ENCODE results near the gene TSPAN9. TPM values are rescaled to one million over a fixed set of nuclear protein-coding genes. Genes with fewer than 3 reads are reported as not detected.

The TSPAN9 gene
- total RNA-seq, 1 donor from 2014 or later = 5.0 TPM

DNA sequence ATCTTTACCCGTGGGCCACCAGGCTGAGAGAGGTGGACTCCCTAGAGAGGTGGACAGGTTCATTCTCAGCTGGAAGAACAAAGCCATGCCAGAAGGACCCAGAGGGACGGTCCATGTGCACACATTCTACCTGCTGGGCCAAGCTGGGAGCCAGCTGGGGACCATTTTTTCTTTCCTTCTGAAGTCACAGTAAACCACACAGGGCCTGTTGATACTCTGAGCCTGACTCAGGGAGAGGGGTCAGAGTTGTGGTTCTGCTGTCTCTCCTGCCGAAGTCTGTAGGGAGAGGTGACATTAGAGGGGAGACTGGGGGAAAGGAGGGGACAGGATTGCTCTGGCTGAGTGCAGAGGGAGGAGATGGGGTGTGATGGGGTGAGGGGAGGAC, 148.6 kb downstream of the TSPAN9 start:
- Histone ChIP-seq H3K4me3 (ENCODE audit: low read depth, low read length) (no peak overlapping the region), H3K36me3 (ENCODE audit: control insufficient read depth, insufficient read depth, low read length) (no peaks in the 10 kb centered on the region), H3K27me3 (ENCODE audit: control insufficient read depth, insufficient read depth, low read length) (no peaks in the 10 kb centered on the region)
- DNase-seq (ENCODE audit: low read depth) (no peak), FAIRE-seq (no peak)
- TF ChIP-seq, protein P1, sequence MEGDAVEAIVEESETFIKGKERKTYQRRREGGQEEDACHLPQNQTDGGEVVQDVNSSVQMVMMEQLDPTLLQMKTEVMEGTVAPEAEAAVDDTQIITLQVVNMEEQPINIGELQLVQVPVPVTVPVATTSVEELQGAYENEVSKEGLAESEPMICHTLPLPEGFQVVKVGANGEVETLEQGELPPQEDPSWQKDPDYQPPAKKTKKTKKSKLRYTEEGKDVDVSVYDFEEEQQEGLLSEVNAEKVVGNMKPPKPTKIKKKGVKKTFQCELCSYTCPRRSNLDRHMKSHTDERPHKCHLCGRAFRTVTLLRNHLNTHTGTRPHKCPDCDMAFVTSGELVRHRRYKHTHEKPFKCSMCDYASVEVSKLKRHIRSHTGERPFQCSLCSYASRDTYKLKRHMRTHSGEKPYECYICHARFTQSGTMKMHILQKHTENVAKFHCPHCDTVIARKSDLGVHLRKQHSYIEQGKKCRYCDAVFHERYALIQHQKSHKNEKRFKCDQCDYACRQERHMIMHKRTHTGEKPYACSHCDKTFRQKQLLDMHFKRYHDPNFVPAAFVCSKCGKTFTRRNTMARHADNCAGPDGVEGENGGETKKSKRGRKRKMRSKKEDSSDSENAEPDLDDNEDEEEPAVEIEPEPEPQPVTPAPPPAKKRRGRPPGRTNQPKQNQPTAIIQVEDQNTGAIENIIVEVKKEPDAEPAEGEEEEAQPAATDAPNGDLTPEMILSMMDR (IDR thresholded peaks at IDR 0.05; ENCODE audit: insufficient read depth, low read length, severe bottlenecking) = no peak

DNA sequence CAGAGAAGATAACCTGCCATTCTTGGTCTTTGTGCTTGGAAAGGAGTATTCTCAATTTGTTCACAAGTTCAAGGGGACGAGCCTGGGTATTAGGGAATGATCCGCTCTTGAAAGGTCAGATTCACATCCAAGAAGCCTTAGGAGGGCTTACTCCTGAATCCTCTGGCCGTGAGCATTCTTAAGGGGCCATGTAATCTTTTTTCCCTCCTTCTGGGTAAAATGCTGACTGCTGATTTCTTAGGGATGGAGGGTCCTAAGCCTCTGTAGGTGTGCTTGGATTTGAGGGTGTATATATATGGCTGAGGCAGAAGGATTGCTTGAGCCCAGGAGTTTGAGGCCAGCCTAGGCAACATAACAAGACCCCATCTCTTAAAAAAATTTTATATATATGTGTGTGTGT, 149.1 kb downstream of the TSPAN9 start:
- DNase-seq (ENCODE audit: low read depth) (no peak), FAIRE-seq (no peak)
- no peaks in the 10 kb centered on the region for H3K36me3 ChIP-seq (ENCODE audit: control insufficient read depth, insufficient read depth, low read length)
- H3K4me3 ChIP-seq (ENCODE audit: low read depth, low read length) = no peak overlapping the region
- H3K27me3 ChIP-seq (ENCODE audit: control insufficient read depth, insufficient read depth, low read length) = no peaks in the 10 kb centered on the region
- TF ChIP-seq, protein P1 (IDR thresholded peaks at IDR 0.05; ENCODE audit: insufficient read depth, low read length, severe bottlenecking) = no peak

DNA sequence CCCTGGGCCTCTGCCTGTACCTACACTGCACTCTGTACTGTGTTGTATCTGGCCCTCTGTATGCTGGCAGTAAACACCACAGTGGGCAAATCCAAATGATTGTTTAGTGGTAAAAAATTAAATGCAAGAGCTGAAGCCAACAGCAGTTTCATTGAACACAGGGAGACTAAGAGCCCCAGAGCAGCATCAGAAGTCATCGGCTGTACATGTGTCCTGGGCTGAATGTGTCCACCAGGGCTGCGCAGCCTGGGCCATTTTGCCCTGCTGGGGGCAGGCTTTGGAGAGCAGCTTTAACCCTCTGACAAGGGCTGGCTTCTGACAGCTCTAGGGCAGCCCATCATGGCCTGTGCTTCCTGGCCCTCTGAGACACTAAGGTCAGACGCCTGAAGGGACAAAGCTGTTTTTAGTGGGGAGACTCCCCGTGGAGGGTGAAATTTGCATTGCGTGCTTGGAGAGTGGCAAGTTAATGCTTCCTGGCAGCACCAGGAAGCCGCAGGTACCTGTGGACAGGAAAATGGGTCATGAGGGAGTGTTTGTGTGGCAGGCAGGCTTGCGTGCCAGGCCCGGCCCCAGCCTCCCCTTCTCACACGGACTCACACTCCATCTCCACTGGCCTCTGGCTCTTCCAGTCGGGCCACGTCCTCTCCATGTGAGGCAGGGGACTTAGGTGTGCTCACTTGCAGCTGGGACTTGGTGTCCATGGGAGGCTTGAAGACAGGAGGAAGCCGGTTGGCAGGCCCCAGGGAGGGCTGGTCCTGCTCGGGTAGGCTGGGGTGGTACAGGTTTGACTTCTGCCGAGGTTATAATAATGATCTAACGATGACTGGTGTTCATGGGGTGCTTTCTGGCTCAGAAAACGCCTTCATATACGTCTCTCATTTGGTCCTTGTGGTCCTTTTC, 150.1 kb downstream of the TSPAN9 start:
- H3K27me3 ChIP-seq (ENCODE audit: control insufficient read depth, insufficient read depth, low read length) = no peaks in the 10 kb centered on the region
- FAIRE-seq (no peak), DNase-seq (ENCODE audit: low read depth) (no peak)
- no peaks in the 10 kb centered on the region for H3K36me3 ChIP-seq (ENCODE audit: control insufficient read depth, insufficient read depth, low read length)
- no peak overlapping the region for H3K4me3 ChIP-seq (ENCODE audit: low read depth, low read length)
- TF ChIP-seq, protein P1 (IDR thresholded peaks at IDR 0.05; ENCODE audit: insufficient read depth, low read length, severe bottlenecking) = no peak

DNA sequence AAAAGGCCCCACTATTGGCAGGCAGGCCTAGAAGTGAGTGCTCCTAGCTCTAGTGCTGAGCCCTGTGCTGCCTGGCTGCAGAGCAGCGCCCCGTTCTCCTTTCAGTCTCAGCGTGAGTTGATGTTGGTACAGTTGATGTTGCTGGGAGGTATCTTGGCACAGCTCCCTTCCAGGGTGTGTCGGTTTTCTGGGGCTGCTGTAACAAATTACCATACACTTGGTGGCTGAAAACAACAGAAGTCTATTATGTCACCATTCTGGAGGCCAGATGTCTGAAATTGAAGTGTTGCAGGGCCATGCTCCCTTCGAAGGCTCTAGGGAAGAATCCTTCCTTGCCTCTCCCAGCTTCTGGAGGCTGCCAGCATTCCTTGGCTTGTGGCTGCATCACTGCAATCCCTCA, 151.4 kb downstream of the TSPAN9 start:
- DNase-seq (ENCODE audit: low read depth) = no peak
- no peak for FAIRE-seq
- Histone ChIP-seq H3K4me3 (ENCODE audit: low read depth, low read length) (no peak overlapping the region), H3K36me3 (ENCODE audit: control insufficient read depth, insufficient read depth, low read length) (no peaks in the 10 kb centered on the region), H3K27me3 (ENCODE audit: control insufficient read depth, insufficient read depth, low read length) (peaks cover 3% of the 10 kb centered on the region)
- TF ChIP-seq, protein P1 (IDR thresholded peaks at IDR 0.05; ENCODE audit: insufficient read depth, low read length, severe bottlenecking) = no peak

GRCh38 chr12:3229577-3229976, 152.4 kb downstream of the TSPAN9 start:
- TF ChIP-seq, protein P1 (IDR thresholded peaks at IDR 0.05; ENCODE audit: insufficient read depth, low read length, severe bottlenecking) = no peak
- FAIRE-seq = no peak
- Histone ChIP-seq H3K4me3 (ENCODE audit: low read depth, low read length) (no peak overlapping the region), H3K27me3 (ENCODE audit: control insufficient read depth, insufficient read depth, low read length) (peaks cover 3% of the 10 kb centered on the region), H3K36me3 (ENCODE audit: control insufficient read depth, insufficient read depth, low read length) (no peaks in the 10 kb centered on the region)
- DNase-seq (ENCODE audit: low read depth) = no peak
